D341Med (cell line): ENCODE measurements around the gene CNTROB.

Experiments
- DNase-seq: peaks from one replicate; pipeline ENCODE4 v3.0.0; 2012; ENCODE audit warnings: low spot score

CNTROB gene

DNA sequence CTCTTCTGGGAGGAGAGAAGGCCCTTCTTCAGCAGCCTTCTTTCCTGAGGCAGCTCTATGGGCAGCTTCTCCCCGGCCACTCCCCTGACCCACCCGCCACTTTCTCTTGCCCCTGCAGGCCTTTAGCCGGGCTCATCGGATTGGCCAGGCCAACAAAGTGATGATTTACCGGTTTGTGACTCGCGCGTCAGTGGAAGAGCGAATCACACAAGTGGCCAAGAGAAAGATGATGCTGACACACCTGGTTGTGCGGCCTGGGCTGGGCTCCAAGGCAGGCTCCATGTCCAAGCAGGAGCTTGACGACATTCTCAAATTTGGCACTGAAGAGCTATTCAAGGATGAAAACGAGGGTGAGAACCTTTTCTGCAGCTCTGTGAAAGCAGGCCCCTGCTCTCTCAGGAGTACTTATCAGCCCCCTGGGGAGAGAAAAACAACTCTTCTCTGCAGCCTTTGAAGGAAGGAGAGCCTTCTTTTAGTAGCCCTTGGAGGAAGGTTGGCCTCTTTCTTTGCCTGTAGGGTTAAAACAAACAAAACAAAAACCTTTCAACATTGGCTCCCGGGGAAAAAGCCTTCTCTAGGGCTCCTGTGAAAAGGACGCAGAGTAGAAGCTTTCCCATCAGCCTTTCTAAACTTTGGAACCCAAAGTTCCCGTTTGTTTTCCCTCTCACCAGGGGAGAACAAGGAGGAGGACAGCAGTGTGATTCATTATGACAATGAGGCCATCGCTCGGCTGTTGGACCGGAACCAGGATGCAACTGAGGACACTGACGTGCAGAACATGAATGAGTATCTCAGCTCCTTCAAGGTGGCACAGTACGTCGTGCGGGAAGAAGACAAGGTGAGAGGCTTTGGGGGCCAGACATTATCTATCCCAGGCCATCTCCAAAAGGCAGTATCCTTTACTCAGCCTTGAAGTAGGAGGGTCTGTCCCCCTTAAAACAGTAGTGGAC is 28.6 kb upstream of the CNTROB start:
- DNase-seq: no peak

DNA sequence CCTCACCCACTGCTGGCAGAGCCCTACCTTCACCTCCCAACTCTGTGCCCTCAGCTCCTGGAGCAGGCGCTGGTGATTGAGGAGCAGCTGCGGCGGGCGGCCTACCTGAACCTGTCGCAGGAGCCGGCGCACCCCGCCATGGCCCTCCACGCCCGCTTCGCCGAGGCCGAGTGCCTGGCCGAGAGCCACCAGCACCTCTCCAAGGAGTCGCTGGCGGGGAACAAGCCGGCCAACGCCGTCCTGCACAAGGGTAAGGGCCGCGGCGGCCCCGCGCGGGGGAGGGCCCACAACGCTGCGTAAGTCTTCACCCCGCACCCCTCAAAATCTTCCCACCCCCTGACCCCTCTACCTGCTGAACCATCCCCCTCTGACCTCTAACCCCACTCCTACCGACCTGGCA is 22.9 kb upstream of the CNTROB start:
- no peak for DNase-seq

DNA sequence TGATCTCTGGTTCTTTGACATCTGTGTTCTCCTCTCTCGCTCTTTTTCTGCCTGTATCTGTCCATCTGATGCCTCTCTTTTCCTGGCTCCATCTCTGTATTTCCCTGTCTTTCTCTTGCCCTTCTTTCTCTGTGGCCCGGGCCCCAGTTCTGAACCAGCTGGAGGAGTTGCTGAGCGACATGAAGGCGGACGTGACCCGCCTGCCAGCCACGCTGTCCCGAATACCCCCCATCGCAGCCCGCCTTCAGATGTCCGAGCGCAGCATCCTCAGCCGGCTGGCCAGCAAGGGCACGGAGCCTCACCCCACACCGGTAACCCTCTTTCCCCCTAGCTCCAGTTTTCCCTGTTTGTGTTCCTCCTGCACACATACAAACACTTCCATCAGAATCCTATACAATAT is 21.7 kb upstream of the CNTROB start:
- no peak for DNase-seq

DNA sequence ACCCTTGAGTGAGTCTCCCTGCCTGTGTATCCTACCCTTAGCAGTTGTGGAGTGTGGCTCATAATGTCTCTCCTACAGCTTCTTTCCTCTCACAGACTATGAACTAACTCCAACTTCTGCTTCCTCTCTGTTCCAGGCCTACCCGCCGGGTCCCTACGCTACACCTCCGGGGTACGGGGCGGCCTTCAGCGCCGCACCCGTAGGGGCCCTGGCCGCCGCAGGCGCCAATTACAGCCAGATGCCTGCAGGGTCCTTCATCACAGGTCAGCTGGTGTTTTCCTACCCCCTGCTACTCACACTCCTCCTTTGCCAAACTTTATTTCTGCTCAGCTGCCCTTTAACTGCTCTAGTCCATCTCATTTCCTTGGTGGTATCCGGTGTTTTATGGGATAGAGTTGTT is 21.3 kb upstream of the CNTROB start:
- no peak for DNase-seq

DNA sequence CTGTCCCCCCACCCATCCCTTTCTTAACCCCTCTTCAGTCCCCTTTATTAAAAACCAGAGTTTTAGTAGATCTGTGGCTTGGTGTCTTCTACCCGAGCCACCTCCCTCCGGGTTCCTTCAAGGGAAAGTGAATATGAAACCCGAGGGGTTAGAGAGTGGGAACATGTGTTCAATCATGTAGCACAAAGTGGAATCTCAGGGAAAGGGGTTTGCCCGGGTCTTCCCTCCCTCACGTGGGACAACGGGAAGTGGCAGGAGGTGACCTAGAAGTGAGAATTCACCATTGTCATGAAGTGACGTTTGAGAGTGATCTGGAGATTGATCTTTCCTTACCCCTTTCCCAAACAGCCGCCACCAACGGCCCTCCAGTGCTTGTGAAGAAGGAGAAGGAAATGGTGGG is 20.9 kb upstream of the CNTROB start:
- DNase-seq: no peak

DNA sequence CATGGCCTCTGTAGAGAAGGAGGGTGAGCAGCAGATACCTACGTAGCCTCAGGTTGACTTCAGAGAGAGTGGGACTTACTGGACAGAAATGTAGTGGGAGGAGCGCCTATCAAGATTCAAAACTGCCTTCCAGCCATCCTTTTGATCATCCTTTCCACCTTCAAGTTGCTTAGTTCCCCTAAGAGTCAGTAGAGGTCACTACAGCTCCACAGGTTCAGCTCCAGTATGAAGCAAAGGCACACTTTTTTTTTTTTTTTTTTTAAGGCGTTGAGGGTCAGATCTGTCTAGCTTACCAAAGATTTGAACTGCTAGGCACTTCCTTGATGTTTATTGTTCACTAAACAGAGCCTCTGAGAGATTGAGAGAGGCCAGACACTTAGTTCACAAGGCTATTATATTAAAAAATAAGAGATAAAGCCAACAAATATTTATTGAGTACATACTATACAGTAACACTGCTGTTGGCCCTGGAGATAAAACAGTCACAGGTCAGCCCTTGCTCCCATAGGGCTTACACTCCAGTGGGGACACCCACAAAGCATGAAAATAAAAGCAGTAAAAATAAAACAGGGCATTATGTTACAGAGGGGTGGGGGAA is 19.0 kb upstream of the CNTROB start:
- DNase-seq: no peak

DNA sequence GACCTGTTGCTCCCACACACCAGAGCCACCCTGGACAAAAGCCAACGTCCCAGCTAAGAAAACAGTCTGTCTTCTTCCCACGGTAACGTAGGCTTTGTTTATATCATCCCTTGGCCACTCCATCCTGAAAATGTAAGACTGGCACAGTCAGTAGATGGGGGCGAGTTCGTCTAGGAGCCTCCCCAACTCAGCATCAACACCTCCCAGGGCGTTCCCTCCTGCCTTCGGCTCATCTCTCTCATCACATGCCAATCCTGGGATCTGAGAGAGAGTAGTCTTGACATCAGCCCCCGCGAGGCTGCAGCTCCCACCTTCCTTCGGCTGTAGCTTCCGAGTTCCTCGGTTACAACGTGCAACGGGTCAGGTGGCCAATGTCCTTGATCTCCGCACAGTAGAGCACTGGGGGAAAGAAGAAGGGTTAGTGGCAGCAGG is 16.8 kb upstream of the CNTROB start:
- DNase-seq: no peak

DNA sequence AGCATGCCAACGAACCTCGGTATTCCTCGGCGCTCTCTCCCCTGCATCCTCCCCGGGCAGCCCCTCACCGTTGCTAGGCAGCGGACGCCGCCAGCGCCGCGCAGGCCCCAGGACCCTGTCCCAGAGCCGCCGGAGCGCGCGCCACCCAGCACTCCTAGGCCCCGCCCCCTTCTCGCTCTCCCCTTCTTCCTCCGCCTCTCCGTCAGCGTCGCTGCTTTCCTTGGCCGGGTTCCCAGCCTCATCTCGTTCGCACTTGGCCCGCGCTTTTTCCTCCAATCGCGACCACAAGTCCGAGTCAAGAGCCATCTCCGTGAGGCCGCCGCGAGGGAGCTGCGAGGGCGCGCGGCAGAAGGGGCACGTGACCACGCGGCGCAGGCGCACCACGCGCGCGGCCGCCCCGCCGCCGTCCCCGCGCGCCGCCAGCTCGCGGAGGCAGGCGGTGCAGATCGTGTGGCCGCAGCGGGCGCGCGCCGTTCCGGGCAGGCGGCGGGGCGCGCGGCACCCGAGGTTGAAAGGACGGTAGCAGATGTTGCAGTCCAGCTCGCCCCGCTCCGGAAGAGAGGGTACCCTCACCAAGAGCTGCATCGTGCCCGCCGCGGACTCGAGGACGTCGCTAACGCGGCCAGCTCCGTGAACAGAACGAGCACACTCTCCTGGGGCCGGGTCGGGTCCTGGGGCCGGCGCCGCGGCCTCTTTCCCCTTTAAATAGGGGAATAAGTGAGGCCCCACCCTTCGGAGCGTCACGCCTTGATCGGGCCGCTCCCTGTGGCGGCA is 16.2 kb upstream of the CNTROB start, which contains the start of gene RNF227:
Gene RNF227 (minus strand): TSS at position 679 of the 774 bp plus-strand sequence. CDS start 94 bp downstream, at position 585.
- peak; percentile 87 for DNase-seq

DNA sequence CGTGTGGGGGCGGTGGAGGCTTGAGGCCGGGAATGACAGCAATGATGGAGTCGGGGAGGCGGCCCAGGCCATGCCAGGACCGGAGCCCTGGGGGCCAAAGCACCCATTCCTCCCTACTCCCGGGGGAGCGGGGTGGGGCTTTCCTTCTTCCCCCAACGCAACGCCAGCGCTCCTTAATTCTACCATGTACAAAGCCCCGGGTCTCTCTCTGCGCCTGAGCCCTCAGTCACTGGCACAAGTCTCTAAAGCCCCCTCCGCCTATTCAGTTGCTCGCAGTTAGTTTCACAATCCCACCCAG is 15.7 kb upstream of the CNTROB start:
- no peak for DNase-seq

DNA sequence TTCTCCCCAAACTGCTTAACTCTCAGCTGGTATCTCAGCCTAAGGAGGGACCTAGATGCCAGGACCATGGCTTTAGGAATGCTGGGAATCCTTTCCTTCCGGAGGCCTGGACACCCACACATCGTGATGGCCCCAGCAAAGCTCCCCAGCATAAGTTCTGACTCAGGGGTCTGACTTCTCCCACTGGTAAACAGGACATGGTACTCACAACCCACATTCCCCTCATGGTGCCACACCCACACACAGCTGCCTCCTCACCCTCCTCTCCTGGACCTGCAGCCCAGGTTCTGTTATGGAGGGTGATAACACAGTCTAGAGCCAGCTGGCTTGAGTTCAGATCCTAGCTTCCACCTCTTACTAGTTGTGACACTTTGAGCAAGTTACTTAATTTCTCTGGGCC is 15.2 kb upstream of the CNTROB start:
- no peak for DNase-seq

DNA sequence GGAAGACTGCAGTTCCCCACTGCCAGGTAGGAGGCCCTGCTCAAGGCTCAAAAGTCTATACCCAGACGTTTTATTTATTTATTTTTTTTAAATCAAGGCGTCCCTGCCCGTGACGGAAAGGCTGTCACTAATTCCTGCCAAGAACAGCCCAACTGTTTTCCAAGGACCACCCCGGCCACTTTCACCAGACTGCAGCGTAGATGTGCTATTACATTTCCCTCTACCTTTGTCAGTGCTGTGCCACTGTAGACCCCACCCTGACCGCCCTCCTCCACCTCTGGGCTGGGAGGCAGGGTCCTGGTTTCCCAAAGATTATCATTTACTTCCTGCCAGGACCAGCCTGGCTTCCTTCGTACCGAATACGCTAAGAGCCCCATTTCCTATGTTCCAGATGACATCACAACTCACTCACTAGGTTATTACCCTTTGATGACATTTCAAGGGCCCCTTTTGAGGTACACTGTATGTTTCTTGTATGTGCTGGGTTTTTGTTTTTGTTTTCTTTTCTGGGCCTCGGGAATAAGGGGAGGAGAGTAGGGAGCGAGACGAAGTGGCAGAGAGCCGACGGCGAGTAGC is 9.6 kb upstream of the CNTROB start:
- DNase-seq: no peak

DNA sequence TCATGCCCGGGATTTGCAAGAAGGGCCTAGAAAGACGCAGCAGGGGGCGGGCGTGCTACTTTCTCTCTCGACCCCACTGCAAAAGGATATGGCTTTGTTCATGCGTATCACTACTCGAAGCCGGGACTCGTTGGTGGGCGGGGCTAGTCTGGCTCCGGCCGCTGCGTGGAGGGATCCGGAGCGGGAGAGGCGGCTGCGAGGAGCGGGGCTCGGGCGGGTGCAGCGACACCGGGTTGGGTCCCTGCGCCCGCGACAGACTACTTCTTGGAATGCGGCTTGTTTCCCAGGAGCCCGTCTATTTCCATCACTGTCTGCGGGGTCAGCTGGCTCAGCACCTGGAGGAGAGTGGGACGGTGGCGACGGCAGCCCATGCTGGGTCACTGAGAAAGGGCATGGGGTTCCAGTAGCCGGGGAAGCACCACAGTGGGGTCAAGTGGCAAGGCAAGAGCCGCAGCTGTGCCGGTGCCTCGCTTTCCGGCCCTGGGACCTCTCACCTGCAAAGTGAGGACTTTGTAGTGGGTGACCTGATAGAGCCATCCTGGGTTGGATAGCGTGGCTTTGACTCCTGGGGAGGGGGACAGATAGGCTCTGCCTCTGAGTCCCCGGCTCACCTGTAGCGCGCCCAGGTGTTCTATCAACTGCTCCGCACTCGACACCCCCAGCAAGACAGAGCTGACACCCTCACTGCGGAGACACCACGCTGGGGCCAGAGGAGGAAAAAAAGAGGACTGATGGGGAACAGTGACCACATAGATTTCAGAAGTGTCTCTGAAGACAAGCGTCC is 9.0 kb upstream of the CNTROB start:
- DNase-seq: no peak

DNA sequence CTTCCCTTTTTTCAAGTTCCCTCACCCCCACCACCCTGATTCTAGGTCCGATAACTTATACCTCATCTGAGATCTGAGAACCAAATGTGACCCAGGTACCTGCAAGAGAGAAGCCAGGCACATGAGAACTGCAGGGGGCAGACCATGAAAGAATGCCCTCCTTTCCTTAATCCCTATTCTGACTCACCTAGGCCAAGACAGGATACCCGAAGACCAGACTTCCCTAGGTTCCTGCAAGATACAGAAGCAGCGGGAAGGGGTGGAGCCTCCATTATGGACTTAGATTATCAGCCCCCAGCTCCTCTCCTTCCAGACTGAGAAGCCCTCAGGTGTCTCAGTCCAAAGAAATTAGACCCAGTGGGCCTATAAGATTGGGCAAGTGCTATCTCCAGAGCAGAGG is 4.4 kb upstream of the CNTROB start:
- no peak for DNase-seq

DNA sequence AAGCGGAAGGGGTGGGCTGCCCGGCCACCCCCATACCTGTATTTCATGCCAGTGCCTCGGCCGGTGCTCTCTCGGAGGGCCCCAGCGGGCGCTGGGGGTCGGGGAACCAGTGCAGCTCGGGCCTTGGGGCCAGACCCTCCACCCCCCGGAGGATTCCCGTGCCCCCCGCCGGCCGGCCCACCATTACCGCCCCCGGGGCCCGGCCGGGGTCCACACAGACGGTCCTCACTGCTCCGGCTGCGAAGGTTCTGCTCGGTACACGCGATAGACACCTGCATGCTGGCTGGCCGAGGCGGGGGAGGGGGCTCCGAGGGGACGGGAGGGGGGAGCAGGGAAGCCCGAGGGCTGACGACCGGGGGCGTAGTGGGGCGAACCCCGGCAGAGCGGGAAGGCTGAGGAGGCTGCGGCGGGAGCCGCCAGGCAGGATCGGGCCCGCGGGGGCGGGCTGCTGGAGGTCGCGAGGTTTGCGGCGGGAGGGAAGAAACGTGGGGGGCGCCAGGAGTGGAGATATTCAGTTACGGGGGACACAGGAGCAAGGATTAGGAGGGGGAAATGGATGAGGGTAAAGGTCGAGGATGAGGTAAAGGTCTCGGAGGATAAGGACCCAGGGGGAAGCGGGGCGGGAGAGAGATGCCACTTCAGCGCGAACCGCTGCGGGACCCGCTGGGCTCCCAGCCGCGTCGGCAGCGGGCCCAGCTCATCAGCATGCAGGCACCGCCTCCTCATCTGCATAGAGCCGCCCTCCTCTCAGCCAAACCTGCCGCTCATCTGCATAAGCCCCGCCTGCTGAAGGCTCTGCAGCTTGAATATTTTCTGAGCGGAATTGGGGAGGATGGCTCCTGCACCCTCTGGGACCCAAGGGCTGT is 2.6 kb upstream of the CNTROB start, which contains the start of gene KCNAB3:
Gene KCNAB3 (minus strand): TSS at position 699 of the 866 bp plus-strand sequence. CDS start 421 bp downstream, at position 278.
- DNase-seq: peak; percentile 85

DNA sequence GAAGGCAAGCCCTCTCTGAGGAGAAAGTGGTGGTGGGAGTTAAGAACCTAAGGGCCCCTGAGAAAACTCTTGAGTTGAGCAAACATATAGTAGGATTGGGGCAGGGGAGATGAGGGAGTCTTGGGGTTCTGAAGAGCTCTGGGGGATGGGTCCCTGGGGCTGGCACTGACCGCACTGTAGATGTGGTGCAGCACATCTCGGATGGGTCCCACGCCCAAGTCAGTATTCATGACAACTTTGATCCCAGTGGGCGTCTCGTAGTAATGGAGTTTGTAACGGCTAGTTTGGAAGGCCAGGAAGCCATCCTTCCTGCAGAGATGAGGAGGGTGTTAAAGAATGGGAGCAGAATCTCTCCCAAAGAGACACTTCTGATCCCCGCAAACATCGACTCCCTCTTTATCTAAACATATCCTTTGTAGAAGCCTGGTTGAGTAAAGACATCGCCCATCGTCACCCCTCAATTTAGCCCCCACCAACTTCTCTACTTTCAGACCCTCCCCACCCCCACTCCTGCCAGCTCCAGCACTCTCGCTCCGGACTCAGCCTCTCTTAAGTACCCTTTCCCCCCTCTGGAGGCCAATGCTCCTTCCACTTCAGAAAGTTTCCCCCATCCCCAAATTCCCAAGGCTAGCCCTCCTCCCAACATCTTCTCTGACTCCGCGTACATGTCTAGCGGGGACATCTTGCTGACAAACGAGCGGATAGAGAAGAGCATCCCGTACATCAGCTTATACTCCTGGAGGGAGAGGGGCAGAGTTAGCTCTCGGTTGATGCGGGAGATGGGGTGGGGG is 970 bp upstream of the CNTROB start:
- DNase-seq: no peak

DNA sequence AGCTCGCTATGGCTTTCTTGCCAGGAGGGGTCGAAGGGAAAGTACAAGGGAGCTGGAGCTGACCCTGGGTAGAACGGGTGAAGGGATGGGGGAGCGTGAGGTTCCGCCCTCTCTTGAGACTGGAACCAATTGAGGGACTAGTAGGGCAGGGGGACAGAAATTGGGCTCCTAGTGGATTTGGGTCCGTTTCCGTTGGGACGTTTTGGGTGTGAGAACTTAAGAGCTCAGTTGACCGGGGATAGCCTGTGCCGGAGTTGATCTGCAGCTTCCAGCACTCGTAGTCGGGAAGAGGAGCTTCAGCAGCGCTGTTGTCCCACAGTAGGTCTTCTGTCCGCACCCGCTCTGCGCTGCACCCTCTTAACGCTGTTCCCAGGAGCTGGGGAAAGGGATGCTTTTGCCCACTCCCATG is 481 bp downstream of the CNTROB start:
- no peak for DNase-seq

DNA sequence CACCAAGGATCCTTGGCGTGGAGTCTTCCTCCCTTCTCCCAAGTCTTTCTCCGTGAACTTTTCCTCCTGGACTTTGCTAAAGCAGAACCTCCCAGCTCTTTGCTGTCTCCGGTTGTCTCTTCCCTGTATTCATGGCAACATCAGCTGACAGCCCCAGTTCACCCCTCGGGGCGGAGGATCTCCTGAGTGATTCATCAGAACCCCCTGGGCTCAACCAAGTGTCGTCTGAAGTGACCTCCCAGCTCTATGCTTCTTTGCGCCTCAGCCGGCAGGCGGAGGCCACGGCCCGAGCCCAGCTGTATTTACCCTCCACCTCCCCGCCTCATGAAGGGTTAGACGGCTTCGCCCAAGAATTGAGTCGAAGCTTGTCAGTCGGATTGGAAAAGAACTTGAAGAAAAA is 943 bp downstream of the CNTROB start:
- DNase-seq: no peak

DNA sequence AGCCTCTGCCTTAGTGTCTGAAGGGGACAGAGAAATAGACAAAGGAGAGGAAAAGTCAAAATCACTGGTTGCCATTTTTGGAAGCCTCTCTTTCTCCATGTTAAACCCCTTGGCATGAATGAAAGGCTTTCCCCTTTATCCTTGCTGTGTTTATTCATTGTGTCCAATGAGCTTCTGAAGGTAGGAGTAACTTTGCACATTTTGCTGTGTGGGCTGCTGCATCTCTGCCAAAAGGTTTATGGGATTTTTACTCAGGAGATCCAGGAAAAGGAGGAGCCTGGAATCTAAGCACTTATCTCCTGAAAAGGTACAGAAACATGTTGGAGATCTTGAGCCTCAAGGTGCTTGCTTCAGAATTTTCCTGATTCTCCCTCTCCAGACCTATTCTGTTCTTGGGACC is 3.9 kb downstream of the CNTROB start:
- DNase-seq: no peak

DNA sequence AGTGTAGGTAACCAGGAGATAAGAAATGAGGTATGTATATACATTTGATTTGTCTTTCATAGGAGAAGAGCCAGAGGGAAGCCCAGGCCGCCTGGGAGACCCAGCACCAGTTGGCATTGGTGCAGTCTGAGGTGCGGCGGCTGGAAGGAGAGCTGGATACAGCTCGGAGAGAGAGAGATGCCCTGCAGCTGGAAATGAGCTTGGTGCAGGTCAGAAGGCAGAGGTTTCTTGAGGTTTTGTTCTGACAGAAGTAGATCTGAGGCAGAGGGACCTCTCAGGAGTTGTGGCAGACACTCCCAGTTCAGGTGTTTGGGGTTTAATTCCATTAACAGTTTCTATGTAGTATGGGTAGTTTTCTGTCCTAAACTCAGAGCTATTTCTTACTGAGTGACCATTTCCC is 8.0 kb downstream of the CNTROB start:
- no peak for DNase-seq

DNA sequence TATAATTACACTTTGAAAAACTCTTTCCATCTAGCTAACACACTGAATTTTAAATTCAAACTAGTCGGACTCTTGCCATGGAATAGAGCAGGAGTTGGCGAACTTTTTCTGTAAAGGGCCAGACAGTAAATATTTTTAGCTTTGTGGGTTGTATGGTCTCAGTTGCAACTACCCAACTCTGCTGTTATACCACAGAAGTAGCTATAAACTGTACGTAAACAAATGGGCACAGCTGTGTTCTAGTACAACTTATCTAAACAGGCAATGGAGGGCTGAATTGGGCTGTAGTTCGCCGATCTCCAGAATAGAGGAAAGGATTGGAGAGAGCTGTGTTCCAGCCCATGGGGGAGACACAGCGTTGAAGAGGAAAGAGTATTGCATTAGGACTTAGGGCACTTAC is 8.7 kb downstream of the CNTROB start:
- DNase-seq: no peak
